Measurements from ENCODE around the gene TLCD1. TPM values are rescaled to one million over a fixed set of nuclear protein-coding genes. Genes with fewer than 3 reads are reported as not detected.
"Not testable (repeated sequence)": the region's sequence is repeated elsewhere in the genome, so short reads cannot be mapped to it uniquely, and the experiment has no call there.

TLCD1 gene
- polyA plus RNA-seq, 1 of the 3 experiments (the other 2 are of a cell fraction): 18.3 TPM

GRCh38 chr17:28724500-28725165 lies 1.4 kb downstream of the TLCD1 start:
- no peak overlapping the region for H3K4me3 ChIP-seq (ENCODE audit: low read depth in 2 of 2, low read length in 1 of 2)
- peaks cover 36% of the 10 kb centered on the region for H3K79me2 ChIP-seq (ENCODE audit: insufficient read depth)
- peaks cover 73% of the 10 kb centered on the region for H3F3A ChIP-seq (replicated peaks; ENCODE audit: insufficient read depth)
- no peak overlapping the region for H2AFZ ChIP-seq (ENCODE audit: low read depth)
- peak overlapping the region; percentile 71; the same call in 1 of the 2 replicates for H3K9ac ChIP-seq
- no peaks in the 10 kb centered on the region for H3K27me3 ChIP-seq (ENCODE audit: insufficient read depth)
- TF ChIP-seq TEAD4 (IDR thresholded peaks at IDR 0.05; ENCODE audit: borderline replicate concordance, insufficient read depth) (no peak), CTCF (IDR thresholded peaks at IDR 0.05) (no peak), RCOR1 (IDR thresholded peaks at IDR 0.05; ENCODE audit: low read length) (no peak), RFX5 (IDR thresholded peaks at IDR 0.05; ENCODE audit: low read length) (no peak), ZBTB33 (IDR thresholded peaks at IDR 0.05; ENCODE audit: borderline replicate concordance, low read depth) (no peak), NFIC (IDR thresholded peaks at IDR 0.05; ENCODE audit: borderline replicate concordance) (no peak), ELF1 (IDR thresholded peaks at IDR 0.05) (no peak), MEF2A (IDR thresholded peaks at IDR 0.05; ENCODE audit: borderline replicate concordance, low read depth) (no peak), RAD21 (IDR thresholded peaks at IDR 0.05; ENCODE audit: low read length) (no peak), TCF12 (IDR thresholded peaks at IDR 0.05) (no peak), RXRA (IDR thresholded peaks at IDR 0.05; ENCODE audit: borderline replicate concordance, low read depth) (no peak)
- peak overlapping the region; percentile 99 for H3K4me2 ChIP-seq
- 80% methylated on average over 10 of the region's 10 CpGs for WGBS (ENCODE audit: low lambda C conversion rate)
- H3K9me2 ChIP-seq: no peaks in the 10 kb centered on the region
- H3K9me3 ChIP-seq: no peaks in the 10 kb centered on the region
- POLR2A ChIA-PET: interaction anchor here (0.6 to 4.5 kb wide), 3 partner anchors 16 to 25 kb away, joined by 3 to 52 read pairs (median 4); partner anchors contain the start of gene TRAF4
- peaks cover 16 to 42% of the 10 kb centered on the region in 2 experiments for H3K4me1 ChIP-seq (ENCODE audit: control insufficient read depth in 1 of 2, insufficient read depth in 2 of 2, low read depth in 1 of 2, low read length in 1 of 2)
- H4K20me1 ChIP-seq (ENCODE audit: insufficient read depth): peaks cover 36% of the 10 kb centered on the region
- CTCF ChIA-PET: interaction anchor here (0.7 to 11.1 kb wide), 14 partner anchors 8 to 392 kb away, joined by 3 to 612 read pairs (median 4); partner anchors contain the start of genes PHF12, PROCA1, SDF2 and SUPT6H
- H3K36me3 ChIP-seq (replicated peaks in 1 of 2; ENCODE audit: control insufficient read depth in 1 of 2, insufficient read depth in 2 of 2, low read length in 1 of 2): peaks cover 38 to 41% of the 10 kb centered on the region in 2 experiments
- DNase-seq: no peak
- peak overlapping the region; percentile 72 to 88 for H3K27ac ChIP-seq (ENCODE audit: low read depth in 2 of 2, low read length in 1 of 2)

- Histone ChIP-seq H3K36me3 (replicated peaks in 1 of 2; ENCODE audit: control insufficient read depth in 1 of 2, insufficient read depth in 2 of 2, low read length in 1 of 2) (peaks cover 38 to 41% of the 10 kb centered on the region in 2 experiments), H3F3A (replicated peaks; ENCODE audit: insufficient read depth) (peaks cover 73% of the 10 kb centered on the region), H3K4me1 (ENCODE audit: control insufficient read depth in 1 of 2, insufficient read depth in 2 of 2, low read depth in 1 of 2, low read length in 1 of 2) (peaks cover 16 to 42% of the 10 kb centered on the region in 2 experiments), H3K79me2 (ENCODE audit: insufficient read depth) (peaks cover 36% of the 10 kb centered on the region), H4K20me1 (ENCODE audit: insufficient read depth) (peaks cover 36% of the 10 kb centered on the region), H3K27ac (ENCODE audit: low read depth in 2 of 2, low read length in 1 of 2) (peak overlapping the region in 1 of 2 experiments; percentile 72; a peak in 2 of 4 replicates)
- 92% methylated on average over 4 of the region's 4 CpGs for WGBS (ENCODE audit: low lambda C conversion rate)
- ChIA-PET POLR2A (interaction anchor here (0.6 kb wide), 1 partner anchor 15 kb away, joined by 3 read pairs; no protein-coding TSS in a partner anchor), CTCF (interaction anchor here (0.7 to 11.1 kb wide), 6 partner anchors 11 to 229 kb away, joined by 3 to 612 read pairs (median 30); partner anchors contain the start of genes PHF12 and TRAF4)
- not testable (repeated sequence) for H3K9me2 ChIP-seq; H3K4me2 ChIP-seq; DNase-seq; H2AFZ ChIP-seq (ENCODE audit: low read depth); H3K27me3 ChIP-seq (ENCODE audit: insufficient read depth); H3K9ac ChIP-seq; H3K9me3 ChIP-seq; H3K4me3 ChIP-seq (ENCODE audit: low read depth in 2 of 2, low read length in 1 of 2)
These were observed 2.1 kb downstream of the TLCD1 start for GRCh38 chr17:28723836-28724499.

Data from SK-N-SH (cell line).